HFF-Myc (cell line): ENCODE data around the gene SLC25A45.
"Not testable (repeated sequence)": the region's sequence is repeated elsewhere in the genome, so short reads cannot be mapped to it uniquely, and the experiment has no call there.

Source experiments
- DNase-seq: peaks from one replicate; pipeline ENCODE4 v3.0.0-alpha.2; 2011; ENCODE audit warnings: low read depth; ENCODE audit errors: extremely low read depth
- H3K4me3 ChIP-seq: replicated peaks from 2 replicates; pipeline ENCODE4 v1.5.1; 2011; ENCODE audit warnings: low read depth, mild to moderate bottlenecking, control low read depth, low read length
- TF ChIP-seq, protein P1 (sequence below): IDR thresholded peaks from 2 replicates; pipeline ENCODE4 v1.5.1; 2012; ENCODE audit warnings: mild to moderate bottlenecking, low read depth, low read length, control low read depth; ENCODE audit errors: missing control alignments

The SLC25A45 gene

DNA sequence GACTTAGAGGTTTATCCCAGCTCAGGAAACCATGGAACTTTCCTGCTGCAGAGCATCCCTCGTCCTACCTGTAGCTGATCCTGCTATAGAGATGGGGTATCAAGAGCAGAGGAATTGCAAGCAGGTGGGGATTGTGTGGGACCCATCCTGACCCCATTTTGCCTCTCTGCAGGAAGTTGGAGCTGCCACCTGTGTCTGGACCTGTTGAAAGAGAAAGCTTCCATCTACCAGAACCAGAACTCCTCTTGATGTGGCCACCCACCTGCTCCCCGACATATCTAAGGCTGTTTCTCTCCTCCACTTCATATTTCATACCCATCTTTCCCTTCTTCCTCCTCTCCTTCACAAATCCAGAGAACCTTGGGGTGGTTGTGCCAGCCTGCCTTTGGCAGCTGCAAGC is 30.9 kb downstream of the SLC25A45 start:
- H3K4me3 ChIP-seq, result no peak overlapping the region
- TF ChIP-seq, protein P1, sequence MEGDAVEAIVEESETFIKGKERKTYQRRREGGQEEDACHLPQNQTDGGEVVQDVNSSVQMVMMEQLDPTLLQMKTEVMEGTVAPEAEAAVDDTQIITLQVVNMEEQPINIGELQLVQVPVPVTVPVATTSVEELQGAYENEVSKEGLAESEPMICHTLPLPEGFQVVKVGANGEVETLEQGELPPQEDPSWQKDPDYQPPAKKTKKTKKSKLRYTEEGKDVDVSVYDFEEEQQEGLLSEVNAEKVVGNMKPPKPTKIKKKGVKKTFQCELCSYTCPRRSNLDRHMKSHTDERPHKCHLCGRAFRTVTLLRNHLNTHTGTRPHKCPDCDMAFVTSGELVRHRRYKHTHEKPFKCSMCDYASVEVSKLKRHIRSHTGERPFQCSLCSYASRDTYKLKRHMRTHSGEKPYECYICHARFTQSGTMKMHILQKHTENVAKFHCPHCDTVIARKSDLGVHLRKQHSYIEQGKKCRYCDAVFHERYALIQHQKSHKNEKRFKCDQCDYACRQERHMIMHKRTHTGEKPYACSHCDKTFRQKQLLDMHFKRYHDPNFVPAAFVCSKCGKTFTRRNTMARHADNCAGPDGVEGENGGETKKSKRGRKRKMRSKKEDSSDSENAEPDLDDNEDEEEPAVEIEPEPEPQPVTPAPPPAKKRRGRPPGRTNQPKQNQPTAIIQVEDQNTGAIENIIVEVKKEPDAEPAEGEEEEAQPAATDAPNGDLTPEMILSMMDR, result no peak
- no peak for DNase-seq

DNA sequence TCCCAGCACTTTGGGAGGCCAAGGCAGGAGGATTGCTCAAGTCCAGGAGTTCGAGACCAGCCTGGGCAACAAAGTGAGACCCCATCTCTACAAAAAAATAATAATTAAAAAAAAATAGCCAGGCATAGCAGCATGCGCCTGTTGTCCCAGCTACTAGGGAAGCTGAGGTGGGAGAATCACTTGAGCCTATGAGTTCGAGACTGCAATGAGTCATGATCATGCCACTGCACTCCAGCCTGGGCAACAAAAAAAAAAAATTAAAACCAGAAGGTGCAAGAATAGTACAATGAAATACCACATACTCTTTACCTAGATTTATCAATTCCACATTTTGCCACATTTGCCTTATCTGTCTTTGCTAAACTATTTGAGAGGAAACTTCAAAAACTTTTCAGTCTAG is 40.6 kb downstream of the SLC25A45 start:
- no peak overlapping the region for H3K4me3 ChIP-seq
- DNase-seq, result no peak
- TF ChIP-seq, protein P1, result no peak

DNA sequence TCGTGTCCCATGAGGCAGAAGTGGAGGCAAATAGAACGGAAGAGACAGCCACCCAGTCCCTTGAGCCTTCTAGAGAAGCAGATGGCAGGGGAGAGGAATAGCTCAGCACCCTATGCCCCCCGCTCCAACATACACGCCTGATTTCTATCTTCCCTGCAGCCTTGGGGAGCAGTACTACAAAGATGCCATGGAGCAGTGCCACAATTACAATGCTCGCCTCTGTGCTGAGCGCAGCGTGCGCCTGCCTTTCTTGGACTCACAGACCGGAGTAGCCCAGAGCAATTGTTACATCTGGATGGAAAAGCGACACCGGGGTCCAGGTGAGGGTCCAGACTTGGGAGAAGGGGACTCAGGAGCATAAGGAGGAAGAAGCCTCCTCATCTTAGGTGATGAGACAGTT is 42.2 kb downstream of the SLC25A45 start:
- no peak for DNase-seq
- TF ChIP-seq, protein P1, result no peak

DNA sequence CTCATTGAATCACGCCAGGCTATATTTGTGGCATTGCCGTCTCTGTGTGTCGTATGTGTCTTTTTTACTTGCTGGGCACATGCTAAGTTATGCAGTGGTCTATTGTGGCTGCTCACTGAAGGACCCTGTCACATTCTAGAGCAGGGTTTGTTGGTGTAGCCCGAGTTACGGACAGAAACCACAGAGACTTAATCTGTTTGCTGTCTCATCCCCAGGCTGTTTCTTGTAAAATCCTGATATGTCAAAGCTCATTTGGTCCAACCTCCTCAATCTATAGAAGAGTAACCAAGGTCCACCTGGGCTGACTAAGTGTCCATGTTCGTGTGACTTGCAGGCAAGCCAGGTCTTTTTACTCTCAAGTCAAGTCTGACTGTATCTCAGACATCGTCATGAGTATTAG is 43.8 kb downstream of the SLC25A45 start:
- TF ChIP-seq, protein P1, result no peak
- DNase-seq, result no peak

More for the DNA sequence above, 42.2 kb downstream of the SLC25A45 start:
- no peak overlapping the region for H3K4me3 ChIP-seq

DNA sequence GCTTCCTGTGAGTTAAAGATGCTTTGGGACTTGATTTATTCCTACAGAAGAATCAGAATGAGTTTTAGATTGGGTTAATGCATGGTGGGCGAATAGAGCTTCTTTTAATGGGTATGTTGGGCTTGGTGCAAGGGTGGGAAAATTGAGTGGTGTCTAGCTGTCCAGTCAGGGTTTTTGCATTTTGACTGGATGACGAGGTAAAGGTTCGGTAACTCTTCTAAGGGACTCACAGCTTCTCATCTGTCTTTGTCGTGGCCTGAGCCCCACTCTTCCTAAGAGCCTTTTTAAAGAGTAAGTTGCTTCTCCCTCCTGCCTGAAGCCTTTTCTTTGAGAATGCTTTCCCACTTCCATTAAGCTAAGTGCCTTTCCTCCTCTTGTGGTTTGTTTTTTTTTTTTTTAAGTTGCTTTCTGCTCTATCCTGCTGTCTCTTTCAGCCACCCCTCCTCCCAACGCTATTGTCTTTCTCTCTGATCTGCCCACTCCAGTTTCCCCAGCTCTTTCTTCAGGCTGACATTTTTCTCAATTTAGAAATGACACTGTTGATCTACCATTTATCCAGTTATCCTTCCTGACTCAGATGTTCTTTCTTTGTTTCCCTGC is 47.6 kb downstream of the SLC25A45 start:
- TF ChIP-seq, protein P1, result no peak
- H3K4me3 ChIP-seq, result peak overlapping the region; percentile 93
- DNase-seq, result no peak

More for the DNA sequence above, 43.8 kb downstream of the SLC25A45 start:
- H3K4me3 ChIP-seq, result no peak overlapping the region

DNA sequence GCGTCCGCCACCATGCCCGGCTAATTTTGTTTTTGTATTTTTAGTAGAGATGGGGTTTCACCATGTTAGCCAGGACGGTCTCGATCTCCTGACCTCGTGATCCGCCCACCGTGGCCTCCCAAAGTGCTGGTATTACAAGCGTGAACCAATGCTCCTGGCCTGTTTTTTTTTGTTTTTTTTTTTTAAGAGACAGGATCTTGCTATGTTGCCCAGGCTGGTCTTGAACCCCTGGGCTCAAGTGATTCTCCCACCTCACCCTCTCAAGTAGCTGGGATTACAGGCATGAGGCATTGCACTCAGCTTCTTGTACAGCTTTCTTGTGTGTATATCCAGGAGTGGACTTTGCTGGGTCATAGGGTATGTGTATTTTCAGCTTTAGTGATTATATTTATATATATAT is 49.9 kb downstream of the SLC25A45 start:
- not testable (repeated sequence) for DNase-seq, H3K4me3 ChIP-seq

GRCh38 chr11:65330544-65330943 is 51.9 kb downstream of the SLC25A45 start:
- no peak overlapping the region for H3K4me3 ChIP-seq
- TF ChIP-seq, protein P1, result no peak
- DNase-seq, result no peak
